ENCODE data around the gene CRHBP.

Gene CRHBP

DNA sequence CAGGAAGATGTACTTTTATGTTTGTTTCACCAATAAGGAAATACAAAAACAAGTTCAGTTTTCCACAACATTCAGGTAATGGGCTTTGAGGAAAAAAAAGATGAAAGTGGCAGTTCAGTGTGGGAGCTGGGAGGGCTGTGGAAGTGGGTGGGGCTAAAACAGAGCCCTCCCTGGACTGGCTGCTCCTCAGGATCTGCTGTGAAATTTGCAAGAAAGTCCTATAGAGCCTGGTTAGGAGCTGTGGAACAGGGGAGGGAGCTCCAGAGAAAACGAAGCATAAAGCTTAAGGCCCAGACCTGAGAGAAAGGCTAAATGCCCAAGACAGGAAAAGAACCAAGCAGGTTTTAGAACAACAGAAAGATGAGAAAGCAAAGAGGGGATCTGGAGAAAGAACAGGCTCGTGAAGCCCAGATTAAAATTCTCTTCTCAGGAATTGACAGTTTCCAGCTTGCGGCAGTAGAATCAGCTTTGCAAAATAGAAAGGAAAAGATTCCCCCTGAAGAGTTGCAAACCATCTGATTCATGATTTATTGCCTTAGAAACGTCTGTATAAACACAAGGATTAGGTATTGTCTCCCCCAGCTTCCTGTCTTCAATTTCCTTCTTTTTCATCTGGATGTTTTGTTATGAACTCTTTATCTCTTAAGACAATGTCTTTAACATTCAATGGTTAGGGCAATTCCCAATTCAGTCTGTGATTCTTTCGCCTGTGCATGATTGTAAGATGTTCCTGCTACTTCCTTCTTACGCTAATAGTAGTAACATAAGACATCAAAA is 26.3 kb upstream of the CRHBP start:
- ChIA-PET POLR2A (no interaction called here), CTCF (no interaction called here)
- TF ChIP-seq NFRKB (IDR thresholded peaks at IDR 0.05) (no peak), L3MBTL2 (conservative IDR thresholded peaks at IDR 0.05) (no peak), LEF1 (IDR thresholded peaks at IDR 0.05; ENCODE audit: borderline replicate concordance) (no peak), FOXA1 (IDR thresholded peaks at IDR 0.05) (no peak), FOXK2 (IDR thresholded peaks at IDR 0.05) (no peak), ZNF384 (IDR thresholded peaks at IDR 0.05) (no peak), ELF4 (IDR thresholded peaks at IDR 0.05) (no peak), BHLHE40 (IDR thresholded peaks at IDR 0.05; ENCODE audit: borderline replicate concordance) (no peak), FOXM1 (IDR thresholded peaks at IDR 0.05; ENCODE audit: borderline replicate concordance) (no peak), SUZ12 (IDR thresholded peaks at IDR 0.05) (no peak), SP1 (IDR thresholded peaks at IDR 0.05) (no peak), ARNT (IDR thresholded peaks at IDR 0.05) (no peak), CTBP1 (IDR thresholded peaks at IDR 0.05; ENCODE audit: borderline replicate concordance) (no peak), HDGF (IDR thresholded peaks at IDR 0.05; ENCODE audit: borderline replicate concordance) (no peak), TARDBP (IDR thresholded peaks at IDR 0.05) (no peak)
- TF ChIP-seq, protein P1, sequence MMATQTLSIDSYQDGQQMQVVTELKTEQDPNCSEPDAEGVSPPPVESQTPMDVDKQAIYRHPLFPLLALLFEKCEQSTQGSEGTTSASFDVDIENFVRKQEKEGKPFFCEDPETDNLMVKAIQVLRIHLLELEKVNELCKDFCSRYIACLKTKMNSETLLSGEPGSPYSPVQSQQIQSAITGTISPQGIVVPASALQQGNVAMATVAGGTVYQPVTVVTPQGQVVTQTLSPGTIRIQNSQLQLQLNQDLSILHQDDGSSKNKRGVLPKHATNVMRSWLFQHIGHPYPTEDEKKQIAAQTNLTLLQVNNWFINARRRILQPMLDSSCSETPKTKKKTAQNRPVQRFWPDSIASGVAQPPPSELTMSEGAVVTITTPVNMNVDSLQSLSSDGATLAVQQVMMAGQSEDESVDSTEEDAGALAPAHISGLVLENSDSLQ (IDR thresholded peaks at IDR 0.05): no peak
- no peak for DNase-seq (ENCODE audit: extremely low spot score)

DNA sequence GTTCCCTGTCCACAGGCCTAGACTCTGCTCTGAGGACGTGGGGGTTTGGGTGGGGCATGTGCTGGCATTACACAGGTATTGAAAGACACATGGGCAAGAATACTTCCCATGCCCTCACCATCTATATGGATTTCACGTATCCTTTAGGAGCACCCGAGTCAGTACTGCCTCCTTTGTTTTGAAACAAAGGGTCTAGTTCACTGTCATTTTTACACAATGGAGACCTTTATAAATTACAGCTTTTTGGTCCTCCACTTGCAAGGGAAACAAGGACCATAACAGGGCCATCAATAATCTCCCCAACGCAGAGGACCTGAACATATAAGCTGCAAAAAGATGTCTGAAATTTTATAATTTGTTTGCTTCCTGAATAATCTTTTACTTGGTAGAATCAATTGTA is 24.9 kb upstream of the CRHBP start:
- TF ChIP-seq L3MBTL2 (conservative IDR thresholded peaks at IDR 0.05) (no peak), BHLHE40 (IDR thresholded peaks at IDR 0.05; ENCODE audit: borderline replicate concordance) (no peak), ELF4 (IDR thresholded peaks at IDR 0.05) (no peak), CTBP1 (IDR thresholded peaks at IDR 0.05; ENCODE audit: borderline replicate concordance) (no peak), NFRKB (IDR thresholded peaks at IDR 0.05) (no peak), ARNT (IDR thresholded peaks at IDR 0.05) (no peak)
- ChIA-PET CTCF (no interaction called here), POLR2A (no interaction called here)
- no peak for DNase-seq (ENCODE audit: extremely low spot score)

DNA sequence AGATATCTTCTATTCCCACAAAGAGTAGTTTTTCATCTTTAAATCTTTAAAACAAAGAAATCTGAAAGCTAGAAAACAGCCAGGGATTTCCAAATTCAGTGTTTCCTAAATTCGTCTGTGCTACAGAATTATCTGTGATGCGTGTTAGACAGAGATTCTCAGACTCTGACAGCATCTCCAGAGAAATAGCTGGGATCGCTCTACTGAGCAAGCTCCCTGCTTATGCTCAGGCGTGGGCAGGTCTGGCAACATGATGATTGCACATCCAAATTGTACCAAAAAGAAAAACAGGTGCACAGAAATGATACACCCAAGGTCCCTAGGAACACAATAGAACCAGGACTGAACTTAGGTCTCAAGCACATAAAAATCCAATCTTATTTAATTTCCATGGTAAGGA is 22.8 kb upstream of the CRHBP start:
- TF ChIP-seq FOXK2 (IDR thresholded peaks at IDR 0.05): no peak
- TF ChIP-seq LEF1 (IDR thresholded peaks at IDR 0.05; ENCODE audit: borderline replicate concordance): no peak
- TF ChIP-seq ELF4 (IDR thresholded peaks at IDR 0.05): no peak
- no peak for TF ChIP-seq CTBP1 (IDR thresholded peaks at IDR 0.05; ENCODE audit: borderline replicate concordance)
- no peak for TF ChIP-seq BHLHE40 (IDR thresholded peaks at IDR 0.05; ENCODE audit: borderline replicate concordance)
- TF ChIP-seq L3MBTL2 (conservative IDR thresholded peaks at IDR 0.05): no peak
- no peak for TF ChIP-seq NFRKB (IDR thresholded peaks at IDR 0.05)
- no peak for TF ChIP-seq FOXA1 (IDR thresholded peaks at IDR 0.05)
- no peak for TF ChIP-seq ZNF384 (IDR thresholded peaks at IDR 0.05)
- TF ChIP-seq ARNT (IDR thresholded peaks at IDR 0.05): no peak
- POLR2A ChIA-PET: no interaction called here
- CTCF ChIA-PET: interaction anchor here (0.6 kb wide), 1 partner anchor 18 kb away, joined by 3 read pairs; no protein-coding TSS in a partner anchor
- DNase-seq (ENCODE audit: extremely low spot score): no peak

DNA sequence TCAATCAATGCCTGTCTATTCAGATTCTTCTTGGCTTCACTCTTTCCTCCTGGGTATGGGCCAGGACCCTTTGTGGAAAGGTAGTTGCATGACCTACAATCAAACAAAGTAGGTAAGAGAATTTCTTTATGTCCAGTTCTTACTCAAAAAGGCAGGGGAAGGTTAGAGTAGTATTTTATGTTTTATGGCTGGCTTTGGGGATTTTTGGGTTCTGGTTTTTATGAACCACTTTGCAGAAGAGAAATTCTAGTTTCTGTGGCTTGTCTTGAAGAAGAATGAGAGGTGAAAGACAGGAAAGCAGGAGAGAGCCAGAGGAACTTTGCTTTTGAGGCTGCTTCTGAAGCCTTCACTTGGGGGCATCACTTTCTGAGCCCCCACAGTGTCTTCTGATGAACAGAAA is 14.7 kb upstream of the CRHBP start:
- TF ChIP-seq FOXA1 (IDR thresholded peaks at IDR 0.05): no peak
- TF ChIP-seq ELF4 (IDR thresholded peaks at IDR 0.05): no peak
- TF ChIP-seq, protein P1 (IDR thresholded peaks at IDR 0.05): no peak
- no peak for TF ChIP-seq ARNT (IDR thresholded peaks at IDR 0.05)
- TF ChIP-seq FOXK2 (IDR thresholded peaks at IDR 0.05): no peak
- TF ChIP-seq L3MBTL2 (conservative IDR thresholded peaks at IDR 0.05): no peak
- no peak for TF ChIP-seq FOXM1 (IDR thresholded peaks at IDR 0.05; ENCODE audit: borderline replicate concordance)
- TF ChIP-seq ZNF384 (IDR thresholded peaks at IDR 0.05): no peak
- no peak for TF ChIP-seq LEF1 (IDR thresholded peaks at IDR 0.05; ENCODE audit: borderline replicate concordance)
- no peak for TF ChIP-seq TARDBP (IDR thresholded peaks at IDR 0.05)
- TF ChIP-seq SP1 (IDR thresholded peaks at IDR 0.05): no peak
- no peak for TF ChIP-seq CTBP1 (IDR thresholded peaks at IDR 0.05; ENCODE audit: borderline replicate concordance)
- no peak for TF ChIP-seq BHLHE40 (IDR thresholded peaks at IDR 0.05; ENCODE audit: borderline replicate concordance)
- TF ChIP-seq NFRKB (IDR thresholded peaks at IDR 0.05): no peak
- TF ChIP-seq SUZ12 (IDR thresholded peaks at IDR 0.05): no peak
- no peak for TF ChIP-seq HDGF (IDR thresholded peaks at IDR 0.05; ENCODE audit: borderline replicate concordance)
- POLR2A ChIA-PET: no interaction called here
- CTCF ChIA-PET: no interaction called here
- DNase-seq (ENCODE audit: extremely low spot score): no peak

DNA sequence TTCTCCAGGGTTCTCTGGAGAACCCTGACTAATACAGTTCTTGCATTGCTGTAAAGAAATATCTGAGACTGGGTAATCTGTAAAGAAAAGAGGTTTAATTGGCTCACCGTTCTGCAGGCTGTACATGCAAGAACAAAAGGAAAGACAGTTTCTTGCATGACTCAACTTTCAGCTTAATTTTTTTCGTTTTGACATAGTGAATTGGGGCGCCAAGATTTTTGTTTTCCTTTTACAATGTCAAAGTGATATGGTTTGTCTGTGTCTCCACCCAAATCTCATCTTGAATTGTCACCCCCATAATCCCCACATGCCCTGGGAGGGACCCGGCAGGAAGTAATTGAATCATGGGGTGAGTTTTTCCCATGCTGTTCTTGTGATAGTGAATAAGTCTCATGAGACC is 11.8 kb upstream of the CRHBP start:
- CTCF ChIA-PET: no interaction called here
- TF ChIP-seq FOXM1 (IDR thresholded peaks at IDR 0.05; ENCODE audit: borderline replicate concordance) (no peak), FOXK2 (IDR thresholded peaks at IDR 0.05) (no peak), SP1 (IDR thresholded peaks at IDR 0.05) (no peak), ELF4 (IDR thresholded peaks at IDR 0.05) (no peak), ARNT (IDR thresholded peaks at IDR 0.05) (no peak), CTBP1 (IDR thresholded peaks at IDR 0.05; ENCODE audit: borderline replicate concordance) (no peak), ZNF384 (IDR thresholded peaks at IDR 0.05) (no peak), SUZ12 (IDR thresholded peaks at IDR 0.05) (no peak), BHLHE40 (IDR thresholded peaks at IDR 0.05; ENCODE audit: borderline replicate concordance) (no peak), HDGF (IDR thresholded peaks at IDR 0.05; ENCODE audit: borderline replicate concordance) (no peak), TARDBP (IDR thresholded peaks at IDR 0.05) (no peak), FOXA1 (IDR thresholded peaks at IDR 0.05) (no peak), L3MBTL2 (conservative IDR thresholded peaks at IDR 0.05) (no peak), LEF1 (IDR thresholded peaks at IDR 0.05; ENCODE audit: borderline replicate concordance) (no peak)
- TF ChIP-seq, protein P1 (IDR thresholded peaks at IDR 0.05): no peak
- DNase-seq (ENCODE audit: extremely low spot score): no peak
- POLR2A ChIA-PET: no interaction called here

DNA sequence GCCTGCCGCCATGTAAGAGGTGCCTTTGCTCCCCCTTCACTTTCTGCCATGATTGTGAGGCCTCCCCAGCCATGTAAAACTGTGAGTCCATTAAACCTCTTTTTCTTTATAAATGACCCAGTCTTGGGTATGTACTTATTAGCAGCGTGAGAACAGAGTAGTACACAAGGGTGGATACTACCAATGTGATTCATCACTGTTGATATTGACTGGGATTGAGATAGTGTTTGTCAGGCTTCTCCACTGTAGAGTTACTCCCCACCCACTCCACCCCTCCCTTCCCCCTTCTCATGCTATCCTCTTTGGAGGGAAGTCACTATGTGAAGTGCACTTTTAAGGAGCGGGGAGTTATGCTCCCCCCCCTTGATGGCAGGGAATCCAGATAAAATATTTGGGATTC is 11.4 kb upstream of the CRHBP start:
- TF ChIP-seq SP1 (IDR thresholded peaks at IDR 0.05) (no peak), CTBP1 (IDR thresholded peaks at IDR 0.05; ENCODE audit: borderline replicate concordance) (no peak), BHLHE40 (IDR thresholded peaks at IDR 0.05; ENCODE audit: borderline replicate concordance) (no peak), ARNT (IDR thresholded peaks at IDR 0.05) (no peak), LEF1 (IDR thresholded peaks at IDR 0.05; ENCODE audit: borderline replicate concordance) (no peak), FOXK2 (IDR thresholded peaks at IDR 0.05) (no peak)
- ChIA-PET POLR2A (no interaction called here), CTCF (no interaction called here)
- DNase-seq (ENCODE audit: extremely low spot score): no peak

All from HEK293T (cell line).